ENCODE measurements around the gene ERGIC1. TPM values are rescaled to one million over a fixed set of nuclear protein-coding genes. Genes with fewer than 3 reads are reported as not detected.
A peak's percentile ranks its signal among the peaks of the same experiment; 100 is the strongest.

The ERGIC1 gene
- total RNA-seq, 2 donors from 2014 or later: 228 to 380 TPM

DNA sequence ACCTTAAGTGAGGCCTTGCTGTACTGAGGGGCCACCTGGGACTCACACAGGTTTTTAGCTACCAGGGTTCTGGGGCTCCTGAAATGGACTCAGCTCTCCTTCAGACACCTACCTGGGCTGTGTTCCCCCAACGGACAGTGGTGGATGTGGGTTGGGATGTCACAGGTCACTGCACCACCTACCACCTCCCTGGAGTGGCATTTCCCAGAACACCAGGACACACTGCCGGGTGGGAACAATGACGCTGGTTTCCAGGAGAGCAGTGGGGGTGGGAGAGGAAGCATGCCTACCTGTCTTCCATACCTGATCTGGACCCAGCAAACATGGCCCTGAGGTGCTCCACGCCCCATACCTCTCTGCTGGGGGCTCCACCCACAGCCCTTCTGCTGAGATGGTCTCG lies 20.9 kb downstream of the ERGIC1 start:
- Histone ChIP-seq H3K9me3 (no peaks in the 10 kb centered on the region), H3K4me1 (replicated peaks) (peaks cover 36% of the 10 kb centered on the region), H3K27me3 (replicated peaks; ENCODE audit: insufficient read depth) (no peaks in the 10 kb centered on the region), H3K4me3 (no peak overlapping the region), H3K27ac (peak overlapping the region; percentile 93 to 96), H3K36me3 (no peaks in the 10 kb centered on the region)
- TF ChIP-seq POLR2AphosphoS5 (IDR thresholded peaks at IDR 0.05) (no peak), POLR2A (IDR thresholded peaks at IDR 0.05) (no peak)
- TF ChIP-seq, protein P1, sequence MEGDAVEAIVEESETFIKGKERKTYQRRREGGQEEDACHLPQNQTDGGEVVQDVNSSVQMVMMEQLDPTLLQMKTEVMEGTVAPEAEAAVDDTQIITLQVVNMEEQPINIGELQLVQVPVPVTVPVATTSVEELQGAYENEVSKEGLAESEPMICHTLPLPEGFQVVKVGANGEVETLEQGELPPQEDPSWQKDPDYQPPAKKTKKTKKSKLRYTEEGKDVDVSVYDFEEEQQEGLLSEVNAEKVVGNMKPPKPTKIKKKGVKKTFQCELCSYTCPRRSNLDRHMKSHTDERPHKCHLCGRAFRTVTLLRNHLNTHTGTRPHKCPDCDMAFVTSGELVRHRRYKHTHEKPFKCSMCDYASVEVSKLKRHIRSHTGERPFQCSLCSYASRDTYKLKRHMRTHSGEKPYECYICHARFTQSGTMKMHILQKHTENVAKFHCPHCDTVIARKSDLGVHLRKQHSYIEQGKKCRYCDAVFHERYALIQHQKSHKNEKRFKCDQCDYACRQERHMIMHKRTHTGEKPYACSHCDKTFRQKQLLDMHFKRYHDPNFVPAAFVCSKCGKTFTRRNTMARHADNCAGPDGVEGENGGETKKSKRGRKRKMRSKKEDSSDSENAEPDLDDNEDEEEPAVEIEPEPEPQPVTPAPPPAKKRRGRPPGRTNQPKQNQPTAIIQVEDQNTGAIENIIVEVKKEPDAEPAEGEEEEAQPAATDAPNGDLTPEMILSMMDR (IDR thresholded peaks at IDR 0.05): no peak
- WGBS: 92% methylated on average over 5 of the region's 5 CpGs
- intact Hi-C loops (cut with DNase I): no loop called here
- no peak for DNase-seq (ENCODE audit: low spot score)

DNA sequence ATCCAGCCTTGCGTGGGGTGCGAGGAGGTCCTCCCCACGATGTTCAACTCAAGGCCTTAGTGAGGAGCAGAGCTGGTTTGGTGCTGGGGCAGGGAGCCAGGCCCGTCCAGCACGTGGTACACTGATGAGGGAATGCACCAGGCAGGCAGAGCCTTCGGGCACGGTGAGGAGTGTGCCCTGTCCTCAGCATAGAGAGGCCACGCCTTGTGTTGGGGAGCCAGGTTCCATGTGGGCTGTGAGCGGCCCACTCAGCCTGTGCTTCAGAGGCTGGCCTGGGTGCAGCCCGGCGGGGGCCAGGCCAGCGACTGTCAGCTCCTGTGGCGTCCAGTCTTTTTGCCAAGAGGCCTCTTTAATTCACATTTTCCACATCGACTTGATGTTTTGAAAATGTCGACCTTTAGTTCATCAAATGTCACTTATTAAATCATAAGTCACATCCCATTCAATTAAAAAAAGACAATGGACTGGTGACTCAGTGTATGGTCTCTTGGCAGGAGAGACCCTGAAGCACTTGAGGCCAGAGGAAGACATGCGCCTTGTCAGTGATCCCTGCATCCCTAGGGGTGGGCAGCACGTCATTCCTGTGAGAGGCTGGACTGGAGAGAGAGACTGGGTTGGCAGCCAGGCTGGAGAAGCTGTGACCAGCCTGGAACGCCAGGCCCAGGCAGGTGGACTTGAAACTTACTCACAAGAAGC lies 21.7 kb downstream of the ERGIC1 start:
- intact Hi-C loops (cut with DNase I): no loop called here
- WGBS: 68% methylated on average over 18 of the region's 18 CpGs
- no peak for TF ChIP-seq POLR2AphosphoS5 (IDR thresholded peaks at IDR 0.05)
- TF ChIP-seq POLR2A (IDR thresholded peaks at IDR 0.05): no peak
- TF ChIP-seq, protein P1 (IDR thresholded peaks at IDR 0.05): no peak
- no peaks in the 10 kb centered on the region for H3K36me3 ChIP-seq
- H3K9me3 ChIP-seq: no peaks in the 10 kb centered on the region
- peaks cover 37% of the 10 kb centered on the region for H3K4me1 ChIP-seq (replicated peaks)
- peak overlapping the region; percentile 93 to 96 for H3K27ac ChIP-seq
- no peak overlapping the region for H3K4me3 ChIP-seq
- no peaks in the 10 kb centered on the region for H3K27me3 ChIP-seq (replicated peaks; ENCODE audit: insufficient read depth)
- DNase-seq (ENCODE audit: low spot score): no peak

DNA sequence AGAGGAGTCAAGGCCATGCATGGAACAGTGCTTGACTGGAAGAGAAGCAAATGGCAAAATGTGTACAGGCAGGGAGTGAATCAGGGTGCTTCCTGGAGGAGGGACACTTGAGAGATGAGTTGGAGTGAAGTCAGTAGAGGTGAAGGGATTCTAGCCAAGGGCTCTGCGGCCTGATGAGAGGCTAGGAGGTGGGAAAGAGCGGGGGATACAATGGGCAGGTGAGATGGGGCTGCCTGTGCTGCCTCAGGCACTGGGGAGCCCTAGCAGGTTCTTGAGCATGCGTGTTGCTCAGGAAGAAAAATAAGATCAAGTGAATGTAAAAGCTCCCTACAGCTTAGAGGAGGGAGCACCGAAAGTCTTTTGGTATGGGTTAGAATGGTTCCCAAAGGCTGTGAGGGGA lies 22.3 kb downstream of the ERGIC1 start:
- no peak for TF ChIP-seq POLR2A (IDR thresholded peaks at IDR 0.05)
- peaks cover 37% of the 10 kb centered on the region for H3K4me1 ChIP-seq (replicated peaks)
- H3K9me3 ChIP-seq: no peaks in the 10 kb centered on the region
- no peaks in the 10 kb centered on the region for H3K27me3 ChIP-seq (replicated peaks; ENCODE audit: insufficient read depth)
- intact Hi-C loops (cut with DNase I): no loop called here
- H3K27ac ChIP-seq: peak overlapping the region; percentile 93 to 96
- no peak for DNase-seq (ENCODE audit: low spot score)
- 98% methylated on average over 4 of the region's 4 CpGs for WGBS
- no peaks in the 10 kb centered on the region for H3K36me3 ChIP-seq
- no peak overlapping the region for H3K4me3 ChIP-seq

DNA sequence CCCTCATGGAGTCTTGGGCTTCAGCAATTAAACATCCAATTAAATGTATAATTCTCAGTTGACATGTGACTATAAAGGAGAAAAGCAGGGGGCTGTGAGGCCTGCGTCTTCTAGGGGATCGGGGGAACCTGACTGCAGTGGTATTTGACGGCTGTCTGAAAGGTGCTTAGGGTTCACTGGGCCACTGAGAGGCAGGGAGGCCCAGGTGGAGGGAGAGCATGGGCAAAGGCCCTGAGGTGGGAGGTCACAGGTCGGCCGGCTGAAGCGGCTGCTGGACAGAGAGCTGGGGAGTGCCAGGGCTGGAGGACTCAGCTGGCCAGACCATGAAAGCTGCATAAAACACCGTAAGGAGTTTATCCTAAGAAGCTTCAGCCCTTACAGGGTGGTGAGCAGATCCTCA lies 23.9 kb downstream of the ERGIC1 start:
- no peak overlapping the region for H3K4me3 ChIP-seq
- H3K4me1 ChIP-seq (replicated peaks): peaks cover 37% of the 10 kb centered on the region
- DNase-seq (ENCODE audit: low spot score): no peak
- no peaks in the 10 kb centered on the region for H3K36me3 ChIP-seq
- peak overlapping the region; percentile 93 to 96 for H3K27ac ChIP-seq
- intact Hi-C loops (cut with DNase I): no loop called here
- 94% methylated on average over 7 of the region's 7 CpGs for WGBS
- H3K27me3 ChIP-seq (replicated peaks; ENCODE audit: insufficient read depth): no peaks in the 10 kb centered on the region
- H3K9me3 ChIP-seq: no peaks in the 10 kb centered on the region
- no peak for TF ChIP-seq POLR2A (IDR thresholded peaks at IDR 0.05)
- no peak for TF ChIP-seq POLR2AphosphoS5 (IDR thresholded peaks at IDR 0.05)
- TF ChIP-seq, protein P1 (IDR thresholded peaks at IDR 0.05): no peak

DNA sequence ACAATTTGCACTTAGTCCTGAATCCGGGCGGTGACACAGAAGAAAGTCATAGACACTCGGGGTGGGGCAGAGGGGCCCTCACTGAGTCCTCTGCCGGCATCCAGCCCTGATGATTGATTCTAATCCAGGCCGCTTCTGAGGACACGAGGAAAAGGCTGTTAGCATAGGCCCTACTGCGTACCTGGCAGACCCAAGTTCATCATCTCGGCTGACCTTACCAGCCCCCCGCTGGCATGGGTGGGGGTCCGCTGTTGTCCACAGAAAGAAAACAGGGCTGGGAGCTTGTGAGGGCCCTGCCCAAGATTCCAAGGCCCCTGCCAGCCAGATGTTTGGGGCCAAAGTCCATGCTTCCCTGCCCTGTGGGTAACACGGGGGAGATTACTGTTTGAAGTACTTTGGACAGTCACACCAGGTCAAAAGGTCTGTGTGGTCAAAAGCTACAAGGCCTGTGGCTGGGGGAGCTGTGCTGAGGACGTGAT lies 24.5 kb downstream of the ERGIC1 start:
- no peaks in the 10 kb centered on the region for H3K9me3 ChIP-seq
- TF ChIP-seq POLR2AphosphoS5 (IDR thresholded peaks at IDR 0.05): no peak
- TF ChIP-seq, protein P1 (IDR thresholded peaks at IDR 0.05): no peak
- no peak overlapping the region for H3K4me3 ChIP-seq
- peak overlapping the region; percentile 93 to 96 for H3K27ac ChIP-seq
- no peak for DNase-seq (ENCODE audit: low spot score)
- H3K27me3 ChIP-seq (replicated peaks; ENCODE audit: insufficient read depth): no peaks in the 10 kb centered on the region
- intact Hi-C loops (cut with DNase I): no loop called here
- WGBS: 83% methylated on average over 9 of the region's 12 CpGs
- peaks cover 37% of the 10 kb centered on the region for H3K4me1 ChIP-seq (replicated peaks)
- no peaks in the 10 kb centered on the region for H3K36me3 ChIP-seq

All from prostate gland (tissue), 2 donors.